IMR-90 (cell line): Measurements from ENCODE around the gene FAM78A. TPM values are rescaled to one million over a fixed set of nuclear protein-coding genes. Genes with fewer than 3 reads are reported as not detected.

ENCODE experiments used
- ATAC-seq: fragments of 200-7000 bp; cut with Tn5 transposase; 2 replicates; pipeline ENCODE4 v1.9.1; 2020; ENCODE audit warnings: low read depth, mild to moderate bottlenecking, moderate library complexity
- BruUV-seq: library from RNA; stranded (reverse); fragments of 400-500 nt; replicated peaks from 2 replicates; lab custom pipeline; 2021; lab: Mats Ljungman, UMichigan
- CTCF ChIA-PET: fragments of 300-600 bp; formaldehyde crosslinking; extraction: SDS; loops from one replicate; lab custom pipeline; 2021; ENCODE audit warnings: antibody characterized with exemption; lab: Yijun Ruan, JAX
- POLR2A ChIA-PET: fragments of 300-600 bp; sonication (Branson Sonifier 250); formaldehyde crosslinking; loops from one replicate; lab custom pipeline; 2022; ENCODE audit warnings: antibody characterized with exemption; ENCODE audit not compliant: unreplicated experiment; lab: Charles Lee
- DNase-seq: peaks from one replicate; pipeline ENCODE4 v3.0.0; 2013
- H2AFZ ChIP-seq: replicated peaks from 2 replicates; pipeline ENCODE3; 2013; ENCODE audit warnings: low read length, mild to moderate bottlenecking; ENCODE audit not compliant: poor library complexity
- H2AK5ac ChIP-seq: 2 replicates; pipeline ENCODE4 v1.6.1; 2013; ENCODE audit warnings: low read depth, low read length, inconsistent platforms
- H2AK9ac ChIP-seq: replicated peaks from 2 replicates; pipeline ENCODE3; 2013; ENCODE audit warnings: mild to moderate bottlenecking, low read depth, low read length, moderate library complexity; ENCODE audit not compliant: poor library complexity
- H2BK120ac ChIP-seq: 2 replicates; pipeline ENCODE4 v1.6.1; 2013; ENCODE audit warnings: low read depth, low read length, inconsistent platforms
- H2BK15ac ChIP-seq: 3 replicates; pipeline ENCODE4 v1.6.1; 2013; ENCODE audit warnings: low read depth, low read length, inconsistent platforms
- H2BK20ac ChIP-seq: 2 replicates; pipeline ENCODE4 v1.6.1; 2013; ENCODE audit warnings: low read depth, mild to moderate bottlenecking, inconsistent platforms, low read length, moderate library complexity
- H2BK5ac ChIP-seq: 2 replicates; pipeline ENCODE4 v1.6.1; 2013; ENCODE audit warnings: mild to moderate bottlenecking, low read depth, low read length, inconsistent platforms; ENCODE audit not compliant: poor library complexity, severe bottlenecking
- H3K14ac ChIP-seq: replicated peaks from 2 replicates; pipeline ENCODE4 v1.6.1; 2013; ENCODE audit warnings: low read depth, low read length, inconsistent platforms
- H3K18ac ChIP-seq: 2 replicates; pipeline ENCODE4 v1.6.1; 2013; ENCODE audit warnings: low read depth, low read length, control low read depth
- H3K23ac ChIP-seq: 2 replicates; pipeline ENCODE4 v1.6.1; 2013; ENCODE audit warnings: low read depth, low read length, inconsistent platforms
- H3K27ac ChIP-seq: 2 replicates; pipeline ENCODE4 v1.5.1; 2013; ENCODE audit warnings: mild to moderate bottlenecking, control low read depth, low read length; ENCODE audit not compliant: insufficient read depth
- H3K27me3 ChIP-seq: 2 replicates; pipeline ENCODE4 v1.6.1; 2013; ENCODE audit warnings: low read length; ENCODE audit not compliant: control insufficient read depth, insufficient read depth
- H3K36me3 ChIP-seq: 2 replicates; pipeline ENCODE4 v1.6.1; 2013; ENCODE audit warnings: low read length, mixed read lengths; ENCODE audit not compliant: control insufficient read depth, insufficient read depth
- H3K4ac ChIP-seq: 2 replicates; pipeline ENCODE4 v1.6.1; 2013; ENCODE audit warnings: low read depth, low read length, inconsistent platforms
- H3K4me1 ChIP-seq: 2 replicates; pipeline ENCODE4 v1.6.1; 2013; ENCODE audit warnings: low read length, mixed read lengths; ENCODE audit not compliant: control insufficient read depth, insufficient read depth
- H3K4me2 ChIP-seq: 2 replicates; pipeline ENCODE4 v1.6.1; 2013; ENCODE audit warnings: low read depth, mild to moderate bottlenecking, control low read depth, low read length, moderate library complexity
- H3K4me3 ChIP-seq: 2 replicates; pipeline ENCODE4 v1.5.1; 2013; ENCODE audit warnings: low read depth, mild to moderate bottlenecking, control low read depth, low read length, moderate library complexity; ENCODE audit not compliant: insufficient read depth
- H3K56ac ChIP-seq: 2 replicates; pipeline ENCODE4 v1.6.1; 2013; ENCODE audit warnings: low read length, inconsistent platforms; ENCODE audit not compliant: insufficient read depth; ENCODE audit errors: extremely low read depth
- H3K79me1 ChIP-seq, 2 experiments: 2 replicates each; pipeline ENCODE4 v1.6.1; 2013; ENCODE audit warnings: low read length in 2 of 2, inconsistent platforms in 1 of 2, low read depth in 1 of 2
- H3K9ac ChIP-seq: 2 replicates; pipeline ENCODE4 v1.6.1; 2013; ENCODE audit warnings: low read depth, low read length, control low read depth
- H3K9me1 ChIP-seq: 2 replicates; pipeline ENCODE4 v1.6.1; 2013; ENCODE audit warnings: low read length, inconsistent platforms; ENCODE audit not compliant: insufficient read depth
- H3K9me3 ChIP-seq: 2 replicates; pipeline ENCODE4 v1.6.1; 2013; ENCODE audit warnings: low read length; ENCODE audit not compliant: control insufficient read depth, insufficient read depth
- H4K20me1 ChIP-seq: 2 replicates; pipeline ENCODE4 v1.6.1; 2013; ENCODE audit warnings: low read length, inconsistent platforms; ENCODE audit not compliant: insufficient read depth
- H4K5ac ChIP-seq: 2 replicates; pipeline ENCODE4 v1.6.1; 2013; ENCODE audit warnings: mild to moderate bottlenecking, low read depth, low read length, control low read depth
- H4K8ac ChIP-seq, 2 experiments: 2 replicates each; pipeline ENCODE4 v1.6.1; 2013; ENCODE audit warnings: low read depth in 2 of 2, low read length in 2 of 2, control low read depth in 1 of 2, inconsistent platforms in 1 of 2
- H4K91ac ChIP-seq: 2 replicates; pipeline ENCODE4 v1.6.1; 2013; ENCODE audit warnings: low read depth, low read length, inconsistent platforms; ENCODE audit not compliant: insufficient read depth
- CEBPB ChIP-seq: IDR thresholded peaks from 2 replicates; pipeline ENCODE4 v1.6.1; 2012; ENCODE audit warnings: low read depth, low read length, improper control_type of control experiment
- CHD1 ChIP-seq: IDR thresholded peaks from 2 replicates; pipeline ENCODE4 v1.6.1; 2012; ENCODE audit warnings: low read depth, low read length, improper control_type of control experiment
- CTCF ChIP-seq: conservative IDR thresholded peaks from 2 replicates; pipeline ENCODE4 v1.5.1; 2012; ENCODE audit warnings: mild to moderate bottlenecking, low read depth, low read length, improper control_type of control experiment
- FOS ChIP-seq: fragments of 150-350 bp; IDR thresholded peaks from 2 replicates; pipeline ENCODE4 v1.6.1; 2016; ENCODE audit warnings: low read depth, low read length
- MAFK ChIP-seq: IDR thresholded peaks from 2 replicates; pipeline ENCODE4 v1.6.1; 2012; ENCODE audit warnings: low read depth, low read length, improper control_type of control experiment
- NFE2L2 ChIP-seq: fragments of 150-350 bp; IDR thresholded peaks from 2 replicates; pipeline ENCODE4 v1.6.1; 2016; ENCODE audit warnings: low read depth, mild to moderate bottlenecking, low read length
- POLR2A ChIP-seq: IDR thresholded peaks from 2 replicates; pipeline ENCODE4 v1.6.1; 2012; ENCODE audit warnings: mild to moderate bottlenecking, low read depth, low read length
- RCOR1 ChIP-seq: IDR thresholded peaks from 2 replicates; pipeline ENCODE4 v1.6.1; 2012; ENCODE audit warnings: mild to moderate bottlenecking, low read length, improper control_type of control experiment; ENCODE audit not compliant: insufficient replicate concordance
- SMC3 ChIP-seq: fragments of 150-350 bp; IDR thresholded peaks from 2 replicates; pipeline ENCODE4 v1.6.1; 2016; ENCODE audit warnings: low read depth, mild to moderate bottlenecking, antibody characterized with exemption, low read length, moderate library complexity
- WGBS, 2 experiments: methylation state at CpG; one replicate each; pipeline versions ENCODE4 v1.1.5 to v1.1.7; 2013; ENCODE audit warnings: missing lambda C conversion rate in 2 of 2; ENCODE audit not compliant: insufficient read length in 1 of 2; ENCODE audit errors: extremely low coverage in 2 of 2; 5-methylcytosine and 5-hydroxymethylcytosine counted together
- dilution Hi-C: fragments of 300-500 bp; cut with HindIII; formaldehyde crosslinking; loops from one replicate; pipeline ENCODE4 v1.14.3; 2018; ENCODE audit warnings: low sequenced_read_pairs; ENCODE audit not compliant: unreplicated experiment
- in situ Hi-C: fragments of 300-500 bp; cut with MboI; formaldehyde crosslinking; loops from 3 replicates; pipeline ENCODE4 v1.14.3; 2019; ENCODE audit warnings: low sequenced_read_pairs, inconsistent platforms, mixed read lengths
- intact Hi-C: fragments of 100-400 bp; cut with micrococcal nuclease; formaldehyde crosslinking; loops from 2 replicates; pipeline ENCODE4 v1.10.0; 2022
- polyA plus RNA-seq, 3 experiments: library from polyadenylated mRNA; depleted of rRNA; stranded (reverse); fragments of >200 nt; gene quantifications; 2 replicates each; pipeline ENCODE4 v1.2.3, GENCODE V29; 2012; ENCODE audit warnings: low replicate concordance in 1 of 3
- total RNA-seq: library from RNA; depleted of rRNA; stranded (reverse); fragments of >200 nt; gene quantifications from 2 replicates; pipeline ENCODE4 v1.2.3, GENCODE V29; 2012

The FAM78A gene
- total and polyA plus RNA-seq, 2 of the 4 experiments (the other 2 are of a cell fraction) = 0.18 to 0.27 TPM

GRCh38 chr9:131299346-131299960, 23.1 kb upstream of the FAM78A start:
- Histone ChIP-seq H3K9ac (no peak overlapping the region), H4K91ac (no peak overlapping the region), H3K4ac (no peak overlapping the region), H3K9me1 (no peaks in the 10 kb centered on the region), H3K14ac (no peak overlapping the region), H2AK9ac (no peak overlapping the region), H2BK20ac (no peak overlapping the region), H2BK15ac (no peak overlapping the region), H3K23ac (no peak overlapping the region), H4K20me1 (no peaks in the 10 kb centered on the region; the same call in 1 of the 2 replicates), H2AFZ (no peak overlapping the region), H3K27me3 (peaks cover 6% of the 10 kb centered on the region; the same call in 1 of the 2 replicates), H3K4me2 (no peak overlapping the region), H2BK5ac (no peak overlapping the region), H3K4me3 (no peak overlapping the region), H3K18ac (no peak overlapping the region), H3K79me1 (no peaks in the 10 kb centered on the region), H4K5ac (no peak overlapping the region), H3K56ac (no peak overlapping the region), H3K36me3 (no peaks in the 10 kb centered on the region), H3K4me1 (no peaks in the 10 kb centered on the region), H3K9me3 (no peaks in the 10 kb centered on the region), H2BK120ac (no peak overlapping the region), H4K8ac (no peak overlapping the region), H3K27ac (no peak overlapping the region), H2AK5ac (no peak overlapping the region)
- no peak for DNase-seq
- dilution Hi-C loops = no loop called here
- ChIA-PET CTCF (no interaction called here), POLR2A (no interaction called here)
- no peak for ATAC-seq
- BruUV-seq = no TSS peak
- WGBS, 2 experiments = 84% methylated on average over 9 of the region's 22 CpGs; no CpG with 5 or more reads in 1 of the 2 experiments
- intact Hi-C loops = no loop called here
- TF ChIP-seq MAFK = no peak
- no peak for TF ChIP-seq CTCF
- no peak for TF ChIP-seq FOS
- no peak for TF ChIP-seq CHD1
- TF ChIP-seq RCOR1 = no peak
- TF ChIP-seq POLR2A = no peak
- TF ChIP-seq CEBPB = no peak
- no peak for TF ChIP-seq NFE2L2
- no peak for TF ChIP-seq SMC3
- in situ Hi-C loops = no loop called here
